Liver (tissue), 9 donors: Measurements from ENCODE around the gene KRT8. TPM values are rescaled to one million over a fixed set of nuclear protein-coding genes. Genes with fewer than 3 reads are reported as not detected.

Experiments
- DNase-seq: peaks from one replicate; pipeline ENCODE4 v3.0.0-alpha.2; 2017; ENCODE audit warnings: low spot score
- H3K27ac ChIP-seq, 2 donors: one replicate each; pipeline ENCODE4 v1.7.0; 2013; ENCODE audit warnings: inconsistent platforms in 2 of 2, low read length in 2 of 2, control low read depth in 1 of 2, low read depth in 1 of 2, mild to moderate bottlenecking in 1 of 2
- H3K27me3 ChIP-seq, 4 donors: one replicate each; pipeline versions ENCODE4 v1.6.1 to v1.7.0; 2013; ENCODE audit warnings: low read length in 3 of 4, inconsistent platforms in 1 of 4, mild to moderate bottlenecking in 1 of 4, moderate library complexity in 1 of 4; ENCODE audit not compliant: control insufficient read depth in 4 of 4, insufficient read depth in 4 of 4
- H3K36me3 ChIP-seq, 4 donors: one replicate each; pipeline versions ENCODE4 v1.6.1 to v1.7.0; 2013; ENCODE audit warnings: low read length in 3 of 4, mild to moderate bottlenecking in 3 of 4, low read depth in 1 of 4, moderate library complexity in 1 of 4; ENCODE audit not compliant: control insufficient read depth in 4 of 4, insufficient read depth in 3 of 4
- H3K4me1 ChIP-seq, 4 donors: one replicate each; pipeline versions ENCODE4 v1.6.1 to v1.7.0; 2013; ENCODE audit warnings: low read length in 3 of 4, mild to moderate bottlenecking in 3 of 4, moderate library complexity in 1 of 4; ENCODE audit not compliant: control insufficient read depth in 4 of 4, insufficient read depth in 4 of 4
- H3K4me3 ChIP-seq, 3 donors: one replicate each; pipeline versions ENCODE4 v1.6.1 to v1.7.0; 2013; ENCODE audit warnings: low read length in 3 of 3, control low read depth in 1 of 3, low read depth in 1 of 3, mild to moderate bottlenecking in 1 of 3
- H3K9ac ChIP-seq, 2 donors: one replicate each; pipeline ENCODE4 v1.7.0; 2013; ENCODE audit warnings: low read length in 2 of 2, mild to moderate bottlenecking in 2 of 2, moderate library complexity in 2 of 2, control low read depth in 1 of 2, low read depth in 1 of 2
- H3K9me3 ChIP-seq, 4 donors: one replicate each; pipeline versions ENCODE4 v1.6.1 to v1.7.0; 2013; ENCODE audit warnings: low read length in 3 of 4; ENCODE audit not compliant: control insufficient read depth in 4 of 4
- FOXA1 ChIP-seq: IDR thresholded peaks from 2 replicates; pipeline ENCODE4 v1.6.1; 2016; ENCODE audit warnings: antibody characterized with exemption
- GABPA ChIP-seq, 2 donors: IDR thresholded peaks in 1 of 2; conservative IDR thresholded peaks in 1 of 2; 2 replicates each; pipeline ENCODE4 v1.6.1; 2016; ENCODE audit warnings: antibody characterized with exemption in 2 of 2, mild to moderate bottlenecking in 1 of 2, moderate library complexity in 1 of 2
- HNF4A ChIP-seq, 2 donors: conservative IDR thresholded peaks; 2 replicates each; pipeline ENCODE4 v1.6.1; 2016; ENCODE audit warnings: antibody characterized with exemption in 2 of 2, mild to moderate bottlenecking in 2 of 2
- TAF1 ChIP-seq: conservative IDR thresholded peaks from 2 replicates; pipeline ENCODE4 v1.6.1; 2016; ENCODE audit warnings: antibody characterized with exemption, mild to moderate bottlenecking
- YY1 ChIP-seq: IDR thresholded peaks from 2 replicates; pipeline ENCODE4 v1.6.1; 2016; ENCODE audit warnings: antibody characterized with exemption, mild to moderate bottlenecking
- ZBTB33 ChIP-seq: IDR thresholded peaks from 2 replicates; pipeline ENCODE4 v1.6.1; 2016; ENCODE audit warnings: antibody characterized with exemption
- WGBS: extraction: QIAGEN DNeasy Blood & Tissue Kit; methylation state at CpG from one replicate; pipeline ENCODE4 v1.1.7; 2013; 5-methylcytosine and 5-hydroxymethylcytosine counted together
- polyA plus RNA-seq, 2 donors: library from polyadenylated mRNA; stranded (reverse) in 1 of 2; unstranded in 1 of 2; fragments of 200-250 nt in 1 of 2; fragments of >200 nt in 1 of 2; fragmentation: Nextera tagmentation in 1 of 2; extraction: Ambion mirVana in 1 of 2; gene quantifications; one replicate each; pipeline versions ENCODE4 v1.2.1 to v1.2.3, GENCODE V29; 2013 to 2015
- total RNA-seq, 2 donors: library from RNA; depleted of rRNA; stranded (reverse); fragments of >200 nt; gene quantifications; one replicate each; pipeline ENCODE4 v1.2.3, GENCODE V29; 2014
- TF ChIP-seq, protein P1 (sequence below): IDR thresholded peaks from 2 replicates; pipeline ENCODE4 v1.6.1; 2016; ENCODE audit warnings: antibody characterized with exemption
- TF ChIP-seq, protein P2 (sequence below): IDR thresholded peaks from 2 replicates; pipeline ENCODE4 v1.6.1; 2016; ENCODE audit warnings: antibody characterized with exemption
- donor health status: healthy.
- donor health status: healthy.
- donor health status: healthy.
- donor health status: healthy.
- donor health status: healthy.

Gene KRT8
- total and polyA plus RNA-seq, 4 donors: 128 to 383 (median 198) TPM

- H3K36me3 ChIP-seq: peaks cover 13 to 35% (median 30%) of the 10 kb centered on the region in 4 donors
- 73% methylated on average over 13 of the region's 13 CpGs for WGBS
- TF ChIP-seq FOXA1: no peak
- TF ChIP-seq ZBTB33: no peak
- no peak overlapping the region for H3K9ac ChIP-seq
- H3K4me1 ChIP-seq: peaks cover 0 to 29% (median 5%) of the 10 kb centered on the region in 4 donors
- H3K4me3 ChIP-seq: peak overlapping the region in 2 of 3 donors; percentile 24 to 69
- H3K9me3 ChIP-seq: no peaks in the 10 kb centered on the region
- peak overlapping the region in 1 of 2 donors; percentile 14 for H3K27ac ChIP-seq
- no peaks in the 10 kb centered on the region for H3K27me3 ChIP-seq
- DNase-seq: no peak
These were observed 2.9 kb downstream of the KRT8 start for GRCh38 chr12:52901715-52902541.

DNA sequence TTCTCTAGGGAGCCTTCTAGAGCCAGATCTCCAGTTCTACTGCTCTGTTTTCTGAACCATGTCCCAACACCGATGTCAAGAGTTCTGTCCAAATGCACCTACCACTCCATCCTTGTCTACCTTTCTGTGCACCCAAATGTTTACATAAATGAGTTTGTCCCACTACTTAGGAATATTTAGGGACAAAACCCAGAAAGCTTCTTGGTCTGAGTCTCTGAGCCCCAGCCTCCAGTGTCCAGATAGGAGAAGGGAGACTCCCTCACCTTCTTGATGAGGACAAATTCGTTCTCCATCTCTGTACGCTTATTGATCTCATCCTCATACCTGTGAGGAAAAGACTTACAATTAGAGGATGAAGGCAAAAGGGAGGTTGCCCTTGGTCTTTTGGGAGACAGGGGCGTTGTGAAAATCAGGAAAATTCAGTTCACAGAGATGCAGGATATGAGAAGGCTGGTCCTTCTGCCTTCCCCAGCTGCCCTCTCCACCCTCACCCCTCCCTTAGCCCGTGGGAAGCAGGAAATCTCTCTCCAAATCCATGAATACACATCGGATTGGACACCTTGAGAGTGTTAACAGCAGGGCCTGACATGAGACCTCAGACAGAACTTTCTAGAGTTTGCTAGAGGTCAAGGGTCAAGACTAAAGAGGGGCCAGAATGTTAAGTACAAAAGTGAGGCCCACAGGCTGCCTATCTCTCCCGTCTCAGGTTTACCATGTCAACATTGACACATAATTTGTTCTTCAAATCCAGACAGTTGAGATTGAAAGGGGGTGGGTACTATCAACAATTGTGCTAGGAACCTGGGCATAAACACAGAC, 3.8 kb downstream of the KRT8 start:
- 60% methylated on average over 7 of the region's 7 CpGs for WGBS
- Histone ChIP-seq H3K4me3 (no peak overlapping the region), H3K4me1 (peaks cover 0 to 29% (median 6%) of the 10 kb centered on the region in 4 donors)

DNA sequence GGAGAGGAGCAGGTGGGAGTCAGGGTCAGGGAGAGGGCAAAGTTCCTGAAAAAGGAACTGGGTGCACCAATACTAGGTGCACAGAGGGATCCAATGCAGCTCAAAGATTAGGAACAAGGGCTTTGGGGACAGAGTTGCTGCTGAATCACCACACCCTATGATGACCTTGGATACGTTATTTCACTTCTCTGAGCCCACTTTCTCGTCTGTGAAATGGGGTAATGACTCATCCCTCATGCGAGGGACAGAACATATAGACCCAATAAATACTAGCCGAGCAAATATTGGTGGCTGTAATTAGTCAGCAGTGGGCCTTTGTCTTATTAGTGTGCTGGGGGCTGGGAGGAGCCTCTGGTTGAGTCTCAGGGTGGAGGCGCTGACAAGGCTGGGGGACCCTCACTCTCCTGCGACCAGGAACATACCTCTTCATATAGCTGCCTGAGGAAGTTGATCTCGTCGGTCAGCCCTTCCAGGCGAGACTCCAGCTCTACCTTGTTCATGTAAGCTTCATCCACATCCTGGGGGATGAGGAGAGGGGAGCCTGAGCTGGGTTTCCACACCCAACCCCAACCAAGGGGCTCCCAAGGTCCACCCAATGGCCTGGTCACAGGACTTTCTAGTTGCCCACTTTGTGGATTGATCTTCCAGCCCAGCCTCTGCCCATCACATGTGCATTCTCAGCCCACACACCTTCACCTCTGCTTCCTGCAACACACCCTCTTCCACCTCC, 4.5 kb downstream of the KRT8 start:
- H3K27ac ChIP-seq: no peak overlapping the region
- H3K36me3 ChIP-seq: peaks cover 13 to 40% (median 32%) of the 10 kb centered on the region in 4 donors
- H3K9ac ChIP-seq: no peak overlapping the region
- H3K4me3 ChIP-seq: no peak overlapping the region
- TF ChIP-seq TAF1 (no peak), YY1 (no peak), HNF4A (conservative IDR thresholded peaks at IDR 0.05) (no peak), ZBTB33 (no peak)
- TF ChIP-seq, protein P1, sequence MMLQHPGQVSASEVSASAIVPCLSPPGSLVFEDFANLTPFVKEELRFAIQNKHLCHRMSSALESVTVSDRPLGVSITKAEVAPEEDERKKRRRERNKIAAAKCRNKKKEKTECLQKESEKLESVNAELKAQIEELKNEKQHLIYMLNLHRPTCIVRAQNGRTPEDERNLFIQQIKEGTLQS: no peak
- TF ChIP-seq, protein P2, sequence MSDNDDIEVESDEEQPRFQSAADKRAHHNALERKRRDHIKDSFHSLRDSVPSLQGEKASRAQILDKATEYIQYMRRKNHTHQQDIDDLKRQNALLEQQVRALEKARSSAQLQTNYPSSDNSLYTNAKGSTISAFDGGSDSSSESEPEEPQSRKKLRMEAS: no peak
- 80% methylated on average over 9 of the region's 9 CpGs for WGBS
- no peaks in the 10 kb centered on the region for H3K27me3 ChIP-seq
- no peak for DNase-seq
- H3K4me1 ChIP-seq: peaks cover 0 to 27% (median 8%) of the 10 kb centered on the region in 4 donors
- no peaks in the 10 kb centered on the region for H3K9me3 ChIP-seq

More for the DNA sequence above, 3.8 kb downstream of the KRT8 start:
- Histone ChIP-seq H3K27ac (peak overlapping the region in 1 of 2 donors; percentile 14), H3K36me3 (peaks cover 13 to 40% (median 32%) of the 10 kb centered on the region in 4 donors), H3K27me3 (no peaks in the 10 kb centered on the region), H3K9ac (no peak overlapping the region), H3K9me3 (no peaks in the 10 kb centered on the region)
- no peak for DNase-seq
- TF ChIP-seq GABPA (IDR thresholded peaks at IDR 0.05 in 1 of 2, conservative IDR thresholded peaks at IDR 0.05 in 1 of 2): no peak
